Smooth muscle cell (in vitro differentiated cells): ENCODE measurements around the gene DENND4C. TPM values are rescaled to one million over a fixed set of nuclear protein-coding genes. Genes with fewer than 3 reads are reported as not detected.

Experiments used
- DNase-seq: peaks from one replicate; lab custom pipeline; 2025; ENCODE audit not compliant: unreplicated experiment; lab: John Stamatoyannopoulos, UW
- H2AFZ ChIP-seq: fragments of 200-600 bp; sonication (generic); 2 replicates; pipeline ENCODE4 v1.6.0; 2016; ENCODE audit warnings: antibody characterized with exemption, low read depth, mild to moderate bottlenecking
- H3F3A ChIP-seq: fragments of 200-600 bp; sonication (generic); 2 replicates; pipeline ENCODE4 v1.6.0; 2017; ENCODE audit warnings: antibody characterized with exemption, low read depth
- H3K27ac ChIP-seq: fragments of 200-600 bp; sonication (generic); 2 replicates; pipeline ENCODE4 v1.5.1; 2016; ENCODE audit warnings: low read depth, mild to moderate bottlenecking
- H3K27me3 ChIP-seq: fragments of 200-600 bp; sonication (generic); 2 replicates; pipeline ENCODE4 v1.6.1; 2016; ENCODE audit warnings: low read depth, mild to moderate bottlenecking
- H3K36me3 ChIP-seq: fragments of 200-600 bp; sonication (generic); 2 replicates; pipeline ENCODE4 v1.5.1; 2016; ENCODE audit warnings: low read depth
- H3K4me1 ChIP-seq: fragments of 200-600 bp; sonication (generic); 2 replicates; pipeline ENCODE4 v1.5.1; 2016; ENCODE audit warnings: low read depth
- H3K4me2 ChIP-seq: fragments of 200-600 bp; sonication (generic); 2 replicates; pipeline ENCODE4 v1.6.0; 2016; ENCODE audit warnings: mild to moderate bottlenecking
- H3K4me3 ChIP-seq: fragments of 200-600 bp; sonication (generic); 2 replicates; pipeline ENCODE4 v1.5.1; 2016; ENCODE audit warnings: mild to moderate bottlenecking
- H3K79me2 ChIP-seq: fragments of 200-600 bp; sonication (generic); 2 replicates; pipeline ENCODE4 v1.6.0; 2016; ENCODE audit warnings: low read depth, mild to moderate bottlenecking
- H3K9ac ChIP-seq: fragments of 200-600 bp; sonication (generic); 2 replicates; pipeline ENCODE4 v1.6.0; 2016; ENCODE audit warnings: low read depth
- H3K9me3 ChIP-seq: fragments of 200-600 bp; sonication (generic); replicated peaks from 2 replicates; pipeline ENCODE4 v1.5.1; 2016; ENCODE audit warnings: low read depth
- H4K20me1 ChIP-seq: fragments of 200-600 bp; sonication (generic); 2 replicates; pipeline ENCODE4 v1.6.0; 2016; ENCODE audit warnings: low read depth
- CTCF ChIP-seq: fragments of 200-600 bp; sonication (generic); IDR thresholded peaks from 2 replicates; pipeline ENCODE4 v1.5.1; 2017; ENCODE audit warnings: borderline replicate concordance, mild to moderate bottlenecking, antibody characterized with exemption; ENCODE audit not compliant: insufficient read depth, poor library complexity, severe bottlenecking
- WGBS: methylation state at CpG from one replicate; pipeline ENCODE4 v1.1.7; 2016; ENCODE audit warnings: low lambda C conversion rate; 5-methylcytosine and 5-hydroxymethylcytosine counted together
- polyA plus RNA-seq: library from polyadenylated mRNA; unstranded; fragments of >200 nt; fragmentation: Nextera tagmentation; extraction: Ambion mirVana; gene quantifications from 2 replicates; pipeline ENCODE4 v1.2.1, GENCODE V29; 2016
- total RNA-seq: library from RNA; depleted of rRNA; stranded (reverse); fragments of >200 nt; gene quantifications from 2 replicates; pipeline ENCODE4 v1.2.3, GENCODE V29; 2014

The DENND4C gene
- total and polyA plus RNA-seq, 2 experiments from 2014 or later = 4.0 to 24.8 TPM

GRCh38 chr9:19310246-19310645 lies 79.8 kb downstream of the DENND4C start:
- H3K27ac ChIP-seq = no peak overlapping the region
- 97% methylated on average over 1 of the region's 1 CpG for WGBS
- TF ChIP-seq CTCF = no peak

GRCh38 chr9:19313573-19313972 lies 83.1 kb downstream of the DENND4C start:
- Histone ChIP-seq H3K27me3 (no peaks in the 10 kb centered on the region), H4K20me1 (no peaks in the 10 kb centered on the region), H3K27ac (no peak overlapping the region), H2AFZ (no peak overlapping the region), H3K36me3 (no peaks in the 10 kb centered on the region), H3K9me3 (no peaks in the 10 kb centered on the region), H3K4me2 (no peak overlapping the region), H3F3A (no peaks in the 10 kb centered on the region), H3K4me3 (no peak overlapping the region), H3K4me1 (no peaks in the 10 kb centered on the region), H3K79me2 (no peaks in the 10 kb centered on the region), H3K9ac (no peak overlapping the region)
- 73% methylated on average over 3 of the region's 3 CpGs for WGBS
- TF ChIP-seq CTCF = no peak
- no peak for DNase-seq

More at GRCh38 chr9:19310246-19310645, 79.8 kb downstream of the DENND4C start:
- Histone ChIP-seq H3K4me1 (no peaks in the 10 kb centered on the region), H3K79me2 (no peaks in the 10 kb centered on the region), H3K4me2 (no peak overlapping the region), H3F3A (no peaks in the 10 kb centered on the region), H3K9ac (no peak overlapping the region), H3K4me3 (no peak overlapping the region), H3K9me3 (no peaks in the 10 kb centered on the region), H3K36me3 (no peaks in the 10 kb centered on the region), H2AFZ (no peak overlapping the region), H3K27me3 (no peaks in the 10 kb centered on the region), H4K20me1 (no peaks in the 10 kb centered on the region)
- no peak for DNase-seq

GRCh38 chr9:19320495-19320894 lies 90.0 kb downstream of the DENND4C start:
- H3K36me3 ChIP-seq = no peaks in the 10 kb centered on the region
- H3K27me3 ChIP-seq = no peaks in the 10 kb centered on the region
- no peak for DNase-seq
- no peaks in the 10 kb centered on the region for H3K4me1 ChIP-seq
- no peak overlapping the region for H3K4me2 ChIP-seq
- no peak for TF ChIP-seq CTCF
- no peaks in the 10 kb centered on the region for H3K79me2 ChIP-seq
- no peak overlapping the region for H2AFZ ChIP-seq
- no peak overlapping the region for H3K27ac ChIP-seq
- no peaks in the 10 kb centered on the region for H3K9me3 ChIP-seq
- no peaks in the 10 kb centered on the region for H3F3A ChIP-seq
- 75% methylated on average over 1 of the region's 1 CpG for WGBS
- H4K20me1 ChIP-seq = no peaks in the 10 kb centered on the region
- no peak overlapping the region for H3K9ac ChIP-seq
- no peak overlapping the region for H3K4me3 ChIP-seq

- no peak for TF ChIP-seq CTCF
- Histone ChIP-seq H3K27me3 (no peaks in the 10 kb centered on the region), H3F3A (no peaks in the 10 kb centered on the region), H3K27ac (no peak overlapping the region), H3K4me1 (no peaks in the 10 kb centered on the region), H3K79me2 (no peaks in the 10 kb centered on the region), H2AFZ (no peak overlapping the region), H3K9ac (no peak overlapping the region), H3K36me3 (peaks cover 6% of the 10 kb centered on the region), H3K4me3 (no peak overlapping the region), H4K20me1 (no peaks in the 10 kb centered on the region), H3K9me3 (no peaks in the 10 kb centered on the region), H3K4me2 (no peak overlapping the region)
- DNase-seq = no peak
- WGBS = 96% methylated on average over 2 of the region's 2 CpGs
Observed at GRCh38 chr9:19331877-19332276, 101.4 kb downstream of the DENND4C start.
